DMS79 treated with DMSO at 0.1 percent for 48 hours (cell line): ENCODE measurements around the gene SPRED3.
"Not testable (repeated sequence)": the region's sequence is repeated elsewhere in the genome, so short reads cannot be mapped to it uniquely, and the experiment has no call there.

Experiments used
- DNase-seq: peaks from one replicate; lab custom pipeline; 2025; lab: John Stamatoyannopoulos, UW

SPRED3 gene

GRCh38 chr19:38420935-38421334, 32.4 kb downstream of the SPRED3 start:
- DNase-seq, result no peak

DNA sequence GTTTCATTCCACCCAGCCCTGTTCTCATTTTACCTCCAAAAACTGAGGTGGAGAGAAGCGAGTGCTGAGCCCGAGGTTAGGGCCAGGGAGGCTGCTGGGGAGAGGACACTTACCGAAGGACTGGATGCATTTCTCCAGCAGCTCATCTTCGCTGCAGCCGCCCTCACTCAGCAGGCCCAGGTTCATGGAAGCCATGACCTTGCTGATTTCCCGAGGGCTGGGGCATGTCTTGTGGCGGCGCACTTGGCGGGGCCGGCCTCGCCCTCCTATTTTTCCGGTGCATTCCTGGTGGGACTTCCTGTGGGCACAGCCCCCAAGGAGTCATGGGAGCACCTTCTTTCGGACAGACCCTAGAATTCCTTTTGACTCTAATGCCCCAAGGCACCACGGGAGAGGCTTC, 33.4 kb downstream of the SPRED3 start:
- no peak for DNase-seq

DNA sequence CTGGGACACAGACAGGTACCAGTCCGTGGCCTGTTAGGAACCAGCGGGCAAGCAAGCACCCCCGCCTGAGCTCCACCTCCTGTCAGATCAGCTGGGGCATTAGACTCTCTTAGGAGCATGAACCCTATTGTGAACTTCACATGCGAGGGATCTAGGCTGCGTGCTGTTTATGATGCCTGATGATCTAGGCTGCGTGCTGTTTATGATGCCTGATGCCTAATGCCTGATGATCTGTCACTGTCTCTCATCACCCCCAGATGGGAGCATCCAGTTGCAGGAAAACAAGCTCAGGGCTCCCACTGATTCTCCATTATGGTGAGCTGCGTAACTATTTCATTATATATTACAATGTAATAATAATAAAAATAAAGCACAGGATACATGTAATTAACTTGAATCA, 33.9 kb downstream of the SPRED3 start:
- DNase-seq, result no peak

DNA sequence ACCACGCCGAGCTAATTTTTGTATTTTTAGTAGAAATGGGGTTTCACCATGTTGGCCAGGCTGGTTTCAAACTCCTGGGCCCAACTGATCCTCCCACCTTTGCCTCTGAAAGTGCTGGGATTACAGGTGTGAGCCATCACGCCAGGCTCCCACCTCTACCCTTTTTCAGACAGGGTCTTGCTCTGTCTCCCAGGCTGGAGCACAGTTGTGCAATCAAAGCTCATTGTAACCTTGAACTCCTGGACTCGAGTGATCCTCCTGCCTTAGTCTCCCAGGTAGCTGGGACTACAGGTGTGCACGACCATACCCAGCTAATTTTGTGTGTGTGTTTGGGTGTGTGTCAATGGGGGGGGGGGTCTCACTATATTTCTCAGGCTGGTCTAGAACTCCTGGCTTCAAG, 35.8 kb downstream of the SPRED3 start:
- DNase-seq, result no peak

GRCh38 chr19:38425222-38425809, 36.8 kb downstream of the SPRED3 start:
- no peak for DNase-seq

DNA sequence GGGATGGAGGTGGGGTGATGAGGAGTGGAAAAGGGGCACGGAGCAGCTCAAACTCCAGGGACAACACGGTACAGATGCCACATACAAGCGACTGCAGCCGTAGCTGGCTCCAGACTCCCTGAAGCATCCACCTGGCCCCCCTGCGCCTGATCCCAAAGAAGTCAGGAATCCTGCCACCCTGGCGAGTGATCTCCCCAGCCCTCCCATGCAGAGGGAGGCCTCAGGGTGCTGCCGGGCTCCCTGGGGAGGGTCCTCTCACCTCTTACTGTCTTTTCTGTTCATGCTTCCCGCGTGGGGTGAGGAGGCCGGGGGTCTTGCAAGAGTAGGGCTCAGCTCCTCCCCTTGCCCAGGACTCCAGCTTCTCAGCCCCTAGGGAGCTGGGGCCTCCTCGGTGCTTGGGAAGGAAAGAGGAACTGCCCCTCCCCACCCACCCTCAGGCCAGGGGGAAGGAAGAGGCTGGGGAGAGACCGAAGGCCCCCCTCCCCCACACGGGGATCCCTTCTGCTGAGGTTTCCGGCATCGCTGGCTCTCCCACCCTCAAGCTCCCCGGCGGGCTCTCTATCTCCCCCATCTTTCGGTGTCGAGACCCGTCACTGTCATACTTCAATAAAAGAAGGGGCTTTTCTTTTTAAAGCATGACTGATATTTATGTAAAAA, 37.4 kb downstream of the SPRED3 start, which contains the start of gene RASGRP4:
RASGRP4 (minus strand) TSS at position 410 of the 657 bp plus-strand sequence; CDS start at position 282, 128 bp downstream.
- DNase-seq, result no peak

GRCh38 chr19:38427035-38427677, 38.7 kb downstream of the SPRED3 start:
- DNase-seq, result not testable (repeated sequence)

DNA sequence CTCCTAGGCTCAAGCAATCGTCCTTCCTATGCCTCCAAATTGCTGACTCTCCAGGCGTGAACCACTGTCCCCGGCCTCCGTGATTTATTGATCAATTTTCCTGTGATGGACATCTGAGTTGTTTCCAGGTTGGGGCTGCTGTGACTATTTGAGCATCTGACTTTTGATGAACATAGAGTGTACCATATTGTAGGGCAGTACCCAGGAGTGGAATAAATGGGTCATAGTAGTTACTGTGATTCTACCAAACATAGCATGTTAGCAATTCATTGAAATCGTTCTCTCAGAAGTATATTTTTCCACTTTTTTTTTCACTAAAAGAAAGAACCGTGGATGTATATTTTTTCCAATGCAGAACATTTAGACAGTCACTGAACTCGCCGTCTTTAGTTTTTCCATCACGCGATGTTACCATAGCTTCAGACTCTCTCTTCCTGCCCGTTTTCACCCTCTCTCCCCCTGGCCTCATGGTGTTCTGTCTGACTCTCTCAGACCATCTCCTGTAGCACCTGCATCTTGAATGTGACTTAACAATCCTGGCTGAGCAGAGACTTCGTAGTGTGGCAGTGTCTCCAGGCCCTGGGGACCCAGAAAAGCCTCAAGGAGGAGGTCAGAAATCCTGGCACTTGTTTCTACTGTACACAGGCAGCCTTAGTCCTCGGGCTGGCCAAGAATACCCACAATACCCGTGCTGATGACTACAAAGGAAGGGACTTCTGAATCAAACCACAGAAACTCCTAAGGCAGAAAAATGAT, 40.7 kb downstream of the SPRED3 start:
- no peak for DNase-seq

DNA sequence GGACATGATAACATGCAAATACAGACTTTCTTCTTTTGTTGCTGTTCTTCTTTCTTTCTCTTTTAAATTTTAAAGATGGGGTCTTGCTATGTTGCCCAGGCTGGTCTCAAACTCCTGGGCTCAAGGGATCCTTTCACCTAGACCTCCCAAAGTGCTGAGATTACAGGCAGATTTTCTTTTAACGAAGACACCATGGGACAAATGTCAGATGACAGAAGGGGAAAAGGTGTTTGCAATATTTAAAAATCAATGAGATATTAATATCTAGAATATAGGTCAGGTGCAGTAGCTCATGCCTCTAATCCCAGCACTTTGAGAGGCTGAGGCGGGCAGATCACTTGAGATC, 41.3 kb downstream of the SPRED3 start:
- DNase-seq, result no peak

- DNase-seq, result no peak
These were observed 42.4 kb downstream of the SPRED3 start for GRCh38 chr19:38430931-38431330.

GRCh38 chr19:38433268-38433733, 44.8 kb downstream of the SPRED3 start, which contains the start of gene RYR1:
TSS of gene RYR1 (plus strand) at chr19:38433691. CDS start at chr19:38433830, 139 bp downstream.
- no peak for DNase-seq

GRCh38 chr19:38434549-38435051, 46.1 kb downstream of the SPRED3 start:
- DNase-seq, result no peak

GRCh38 chr19:38437295-38437694, 48.8 kb downstream of the SPRED3 start:
- no peak for DNase-seq

GRCh38 chr19:38437917-38438316, 49.4 kb downstream of the SPRED3 start:
- no peak for DNase-seq

DNA sequence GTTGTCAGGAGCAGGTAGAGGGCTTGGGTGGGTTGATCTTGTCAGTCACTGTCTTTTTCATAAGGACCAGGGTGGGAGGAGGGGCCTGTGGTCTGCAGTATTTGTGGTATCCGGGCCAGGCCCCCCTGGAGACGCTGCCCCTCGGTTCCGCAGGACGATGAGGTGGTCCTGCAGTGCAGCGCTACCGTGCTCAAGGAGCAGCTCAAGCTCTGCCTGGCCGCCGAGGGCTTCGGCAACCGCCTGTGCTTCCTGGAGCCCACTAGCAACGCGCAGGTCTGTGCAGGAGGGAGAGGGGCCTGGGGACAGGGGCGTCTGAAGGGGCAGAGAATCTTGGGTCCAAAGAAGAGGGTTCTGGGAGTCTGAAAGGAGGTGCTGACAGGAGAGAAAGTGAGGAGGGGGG, 52.1 kb downstream of the SPRED3 start:
- DNase-seq, result no peak

DNA sequence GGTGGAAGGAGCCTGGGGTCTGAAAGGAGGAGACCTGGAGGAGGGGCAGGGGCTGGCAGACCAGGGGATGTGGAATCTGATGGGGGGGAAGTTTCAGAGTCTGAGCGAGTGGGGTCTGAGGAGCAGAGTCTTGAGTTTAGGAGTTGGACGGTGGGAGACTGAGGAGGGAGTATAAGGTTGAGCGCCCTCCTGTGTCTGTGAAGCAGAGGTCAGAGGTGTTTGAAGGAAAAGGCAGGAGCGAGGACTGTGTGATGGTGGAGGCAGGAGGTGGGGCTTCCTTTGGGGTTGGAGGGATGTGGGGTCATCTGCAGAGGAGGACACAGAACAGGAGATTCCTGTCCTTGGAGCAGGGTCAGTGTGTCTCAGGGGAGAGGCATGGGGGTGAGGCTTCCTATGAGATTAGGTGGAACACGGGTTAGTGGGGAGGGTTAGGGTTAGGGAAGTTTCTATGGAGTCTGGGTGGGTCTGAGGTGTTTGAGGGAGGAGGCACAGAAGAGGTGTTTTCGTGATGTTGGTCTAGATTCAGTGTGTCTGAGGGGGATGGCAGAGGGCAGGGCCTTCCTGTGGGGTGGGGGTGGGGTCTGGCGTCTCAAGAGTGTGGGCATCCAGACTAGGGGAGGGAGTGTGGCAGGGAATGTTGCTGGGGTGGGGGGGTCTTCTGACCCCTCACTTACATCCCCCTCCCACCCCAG, 53.3 kb downstream of the SPRED3 start:
- DNase-seq, result no peak

DNA sequence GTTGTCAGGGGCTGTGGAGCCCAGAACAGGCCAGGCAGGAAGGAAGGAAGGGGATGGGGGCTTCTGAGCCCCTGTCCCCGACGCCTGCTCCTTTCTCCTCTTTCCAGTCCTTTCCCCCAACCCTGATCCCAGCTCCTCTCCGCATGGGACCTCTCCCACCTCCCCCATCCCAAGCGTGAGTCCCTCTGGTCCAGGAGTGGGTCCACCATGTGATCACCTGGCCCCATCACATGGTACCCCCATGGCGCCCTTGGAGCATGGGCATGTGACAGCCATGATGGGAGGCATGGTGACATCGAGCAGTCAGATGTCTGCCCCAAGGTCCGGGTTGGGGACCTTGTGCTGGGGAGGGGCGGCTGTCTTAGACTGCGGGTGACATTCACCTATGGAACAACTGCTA, 54.2 kb downstream of the SPRED3 start:
- DNase-seq, result no peak

GRCh38 chr19:38443458-38443999, 55.0 kb downstream of the SPRED3 start:
- no peak for DNase-seq

- no peak for DNase-seq
These were observed 55.5 kb downstream of the SPRED3 start for GRCh38 chr19:38444026-38444425.

- no peak for DNase-seq
These were observed 56.9 kb downstream of the SPRED3 start for GRCh38 chr19:38445362-38445761.

GRCh38 chr19:38448225-38448624, 59.7 kb downstream of the SPRED3 start:
- no peak for DNase-seq
